RPMI7951 (cell line): ENCODE measurements around the gene OSCAR. TPM values are rescaled to one million over a fixed set of nuclear protein-coding genes. Genes with fewer than 3 reads are reported as not detected.

Experiments used
- DNase-seq: peaks from one replicate; pipeline ENCODE4 v3.0.0-alpha.2; 2012; ENCODE audit warnings: low read depth
- total RNA-seq: library from RNA; depleted of rRNA; stranded (reverse); fragments of >200 nt; shearing (Covaris generic); gene quantifications from 2 replicates; pipeline ENCODE4 v1.2.3, GENCODE V29; 2014; rRNA removed

Gene OSCAR
- total RNA-seq, 1 experiment from 2014 or later, result 0.12 TPM

GRCh38 chr19:54094426-54095000 lies 6.1 kb downstream of the OSCAR start:
- DNase-seq, result no peak

- DNase-seq, result no peak
Measured at GRCh38 chr19:54084410-54084809, 16.2 kb downstream of the OSCAR start.

DNA sequence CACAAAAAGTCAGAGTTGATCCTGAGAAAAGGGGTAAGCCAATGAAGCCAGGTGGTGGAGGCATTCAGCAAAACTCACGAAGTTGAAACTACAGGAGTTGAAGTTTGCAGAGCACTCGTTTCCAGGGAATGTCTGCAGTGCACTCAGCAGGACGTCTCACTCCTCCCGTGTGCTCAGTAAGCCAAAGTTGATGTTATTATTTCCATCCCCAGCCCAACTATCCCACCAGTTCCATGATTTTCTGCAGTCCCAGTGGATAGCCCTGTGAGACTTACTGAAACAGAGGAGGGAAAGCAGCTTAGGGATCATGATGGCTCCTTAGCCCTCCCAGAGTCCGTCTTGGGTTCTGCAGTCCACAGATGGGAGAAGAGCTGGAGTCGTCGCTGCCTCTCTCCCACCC lies 19.6 kb downstream of the OSCAR start, which contains the start of gene TARM1:
TARM1 (minus strand) TSS at position 334 of the 400 bp plus-strand sequence; CDS start at position 309, 25 bp downstream.
- DNase-seq, result no peak

- no peak for DNase-seq
Measured at GRCh38 chr19:54077334-54077733, 23.3 kb downstream of the OSCAR start.

DNA sequence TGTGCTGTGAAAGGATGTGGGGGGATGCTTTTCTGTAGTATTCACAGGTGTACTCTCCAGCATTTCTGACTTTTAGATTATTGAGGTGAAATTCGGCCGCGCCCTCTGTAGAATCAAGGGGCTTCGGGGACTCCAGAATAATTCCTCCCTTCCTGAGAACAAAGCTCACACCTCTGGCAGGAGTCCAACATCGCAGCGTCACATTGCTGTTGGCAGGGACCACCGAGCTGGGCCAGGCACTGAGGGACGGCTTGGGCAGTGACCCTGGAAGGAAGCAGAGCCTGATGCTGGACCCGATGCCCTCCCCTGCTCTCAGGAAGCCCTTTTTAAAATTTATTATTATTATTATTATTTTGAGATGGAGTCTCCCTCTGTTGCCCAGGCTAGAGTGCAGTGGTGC lies 25.8 kb downstream of the OSCAR start:
- DNase-seq, result no peak

DNA sequence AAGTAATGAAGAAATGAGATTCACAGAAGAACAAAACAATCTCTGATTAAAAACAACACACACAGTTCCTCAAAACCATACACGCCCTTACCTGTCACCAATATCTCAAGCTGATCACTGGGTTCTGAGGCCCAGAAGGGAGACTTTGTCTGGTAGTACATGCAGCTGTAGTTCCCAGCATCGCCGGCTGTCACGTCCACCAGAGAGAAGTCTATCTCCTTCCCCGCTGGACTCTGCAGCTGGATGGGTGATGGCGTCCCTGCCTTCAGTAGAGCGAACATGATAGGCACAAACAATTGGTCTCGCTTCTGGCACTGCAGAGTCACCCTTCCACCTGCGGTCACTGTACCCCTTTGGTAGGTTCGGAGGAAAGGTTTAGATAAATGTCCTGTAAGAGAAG lies 26.8 kb downstream of the OSCAR start:
- no peak for DNase-seq

DNA sequence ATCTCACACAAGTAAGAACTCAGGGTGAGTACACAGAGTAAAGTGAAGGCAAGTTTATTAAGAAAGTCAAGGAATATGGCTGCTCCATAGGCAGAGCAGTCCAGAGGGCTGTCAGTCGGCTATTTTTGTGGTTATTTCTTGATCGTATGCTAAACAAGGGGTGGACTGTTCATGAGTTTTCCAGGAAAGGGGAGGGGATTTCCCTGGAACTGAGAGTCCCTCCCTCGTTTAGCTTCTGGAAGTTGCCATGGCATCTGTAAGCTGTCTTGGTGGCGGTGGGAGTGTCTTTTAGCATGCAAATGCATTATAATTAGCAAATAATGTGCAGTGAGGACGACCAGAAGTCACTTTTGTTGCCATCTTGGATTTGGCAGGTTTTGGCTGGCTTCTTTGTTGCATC lies 31.1 kb downstream of the OSCAR start:
- no peak for DNase-seq

- no peak for DNase-seq
Measured at GRCh38 chr19:54063350-54064116, 37.1 kb downstream of the OSCAR start, which contains the start of gene VSTM1. Gene VSTM1 (minus strand): TSS chr19:54063897. CDS start chr19:54063777, 120 bp downstream.

DNA sequence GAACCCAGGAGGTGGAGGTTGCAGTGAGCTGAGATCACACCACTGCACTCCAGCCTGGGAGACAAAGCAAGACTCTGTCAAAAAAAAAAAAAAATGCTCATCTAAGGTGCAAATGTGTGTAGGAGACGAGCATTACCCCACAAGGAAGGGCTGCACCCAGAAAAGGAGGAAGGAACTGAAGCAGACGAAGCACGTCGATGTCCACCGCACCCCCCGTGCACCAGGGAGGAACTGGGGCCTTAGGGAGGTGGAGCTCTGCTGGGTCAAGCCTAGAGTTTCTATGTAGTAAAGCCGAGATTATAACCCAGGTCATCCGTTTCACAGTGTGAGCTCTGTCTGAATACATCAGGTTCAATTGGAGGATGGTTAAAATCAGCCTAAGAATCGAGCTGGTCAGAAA lies 38.0 kb downstream of the OSCAR start:
- no peak for DNase-seq

- DNase-seq, result no peak
Measured at GRCh38 chr19:54047616-54048015, 53.0 kb downstream of the OSCAR start.

- DNase-seq, result no peak
Measured at GRCh38 chr19:54045771-54046170, 54.8 kb downstream of the OSCAR start.

Other genes starting within 250 kb of the OSCAR start
- gene MYADM, start 232.9 kb downstream of the OSCAR start, total RNA-seq, result 26.7 and 43.0 TPM in 2 replicates
- not detected in 2 replicates for gene PRKCG, start 218.6 kb downstream of the OSCAR start, total RNA-seq
- gene CACNG7, start 191.5 kb downstream of the OSCAR start, total RNA-seq, result not detected in 2 replicates
- under 0.01 and 0.10 TPM in 2 replicates for gene CACNG8, start 137.9 kb downstream of the OSCAR start, total RNA-seq
- 0.10 TPM in 1 of 2 replicates, not detected in the other for gene CACNG6, start 109.2 kb downstream of the OSCAR start, total RNA-seq
- 0.29 TPM in 1 of 2 replicates, not detected in the other for gene VSTM1, start 36.9 kb downstream of the OSCAR start, total RNA-seq
- not detected in 2 replicates for gene TARM1, start 19.4 kb downstream of the OSCAR start, total RNA-seq
- 45.4 and 59.8 TPM in 2 replicates for gene NDUFA3, start 2.1 kb upstream of the OSCAR start, total RNA-seq
- gene TFPT, start 14.9 kb upstream of the OSCAR start, total RNA-seq, result 50.2 and 66.2 TPM in 2 replicates
- gene PRPF31, start 15.0 kb upstream of the OSCAR start, total RNA-seq, result 51.8 and 71.3 TPM in 2 replicates
- gene CNOT3, start 37.0 kb upstream of the OSCAR start, total RNA-seq, result 9.6 and 12.3 TPM in 2 replicates
- 13.1 and 15.4 TPM in 2 replicates for gene LENG1, start 58.9 kb upstream of the OSCAR start, total RNA-seq
- gene TMC4, start 72.4 kb upstream of the OSCAR start, total RNA-seq, result 3.8 TPM in 1 of 2 replicates, not detected in the other
- gene MBOAT7, start 88.8 kb upstream of the OSCAR start, total RNA-seq, result 174 and 183 TPM in 2 replicates
- gene TSEN34, start 90.5 kb upstream of the OSCAR start, total RNA-seq, result 125 and 166 TPM in 2 replicates
- 1,692 and 2,035 TPM in 2 replicates for gene RPS9, start 100.1 kb upstream of the OSCAR start, total RNA-seq
- not detected in 2 replicates for gene LILRB3, start 122.2 kb upstream of the OSCAR start, total RNA-seq
- not detected in 2 replicates for gene LILRA6, start 142.0 kb upstream of the OSCAR start, total RNA-seq
- not detected in 2 replicates for gene LILRB5, start 156.5 kb upstream of the OSCAR start, total RNA-seq
- not detected in 2 replicates for gene LILRB2, start 180.3 kb upstream of the OSCAR start, total RNA-seq
- not detected in 2 replicates for gene LILRA5, start 212.4 kb upstream of the OSCAR start, total RNA-seq
- not detected in 2 replicates for gene LILRA4, start 238.4 kb upstream of the OSCAR start, total RNA-seq